ENCODE measurements around the gene TBXAS1. TPM values are rescaled to one million over a fixed set of nuclear protein-coding genes. Genes with fewer than 3 reads are reported as not detected.

The TBXAS1 gene
- total and polyA plus RNA-seq, 11 donors: 2.0 to 32.0 (median 4.7) TPM

DNA sequence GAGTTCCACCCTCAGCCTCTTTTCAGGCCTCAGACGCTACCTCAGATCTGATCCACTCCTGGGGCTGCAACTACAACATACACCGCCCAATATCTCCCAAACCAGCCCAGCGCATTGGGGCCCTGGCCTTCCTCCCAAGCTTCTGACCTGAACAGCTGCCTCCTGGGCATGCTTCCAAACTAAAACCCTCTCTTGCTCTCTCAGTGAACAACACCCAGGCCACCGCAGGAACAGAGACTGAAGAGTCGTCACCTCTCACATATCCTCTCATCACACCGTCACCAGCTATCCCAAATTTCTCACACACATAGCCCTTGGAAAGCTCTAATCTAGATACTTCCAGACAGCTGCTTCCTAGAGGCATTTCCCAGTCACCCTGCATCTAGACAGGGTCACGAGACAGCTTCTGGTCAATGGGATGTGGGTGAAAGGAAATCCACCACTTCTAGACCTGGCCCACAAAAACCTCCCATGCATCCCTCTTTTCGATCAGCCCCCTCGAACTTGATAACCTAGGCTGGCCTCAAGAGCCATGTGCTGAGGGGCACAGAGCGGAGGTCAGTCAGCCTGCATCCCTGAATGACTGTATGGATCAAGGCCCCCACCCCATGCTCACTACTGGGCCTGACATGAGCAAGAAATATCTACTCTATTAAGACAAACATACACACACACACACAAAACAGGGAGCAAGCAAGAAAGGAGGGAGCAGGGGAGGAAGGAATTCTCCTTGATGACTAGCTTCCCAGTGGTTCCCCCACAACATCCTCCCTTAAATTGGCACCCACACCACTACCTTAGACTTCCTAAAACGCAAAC, 231.9 kb downstream of the TBXAS1 start:
- H3K27me3 ChIP-seq: no peaks in the 10 kb centered on the region
- peak overlapping the region in 10 of 12 donors; percentile 52 to 90 (median 77) for H3K4me3 ChIP-seq
- peak; percentile 72 to 88 (median 79) for DNase-seq
- peaks cover 0 to 8% (median 0%) of the 10 kb centered on the region in 12 donors for H3K9me3 ChIP-seq
- intact Hi-C loops (cut with DNase I): loop anchor here in 3 of 10 donors (5.0 to 10.0 kb wide), 2 partner anchors 114 to 116 kb away; partner anchors contain the start of gene KDM7A (in 3 of the 3)
- H3K27ac ChIP-seq: peak overlapping the region in 11 of 12 donors; percentile 77 to 99 (median 92)
- peaks cover 7 to 67% (median 31%) of the 10 kb centered on the region in 12 donors for H3K4me1 ChIP-seq
- TF ChIP-seq CTCF (IDR thresholded peaks at IDR 0.05): no peak
- TF ChIP-seq POLR2A (IDR thresholded peaks at IDR 0.05): no peak
- peaks cover 0 to 20% (median 9%) of the 10 kb centered on the region in 9 donors for H3K36me3 ChIP-seq
- ATAC-seq: peak; percentile 31 to 66 (median 44)
- 27 to 33% (median 31%) methylated on average over 11 of the region's 11 CpGs for WGBS, 4 donors

GRCh38 chr7:140061607-140061930, 232.5 kb downstream of the TBXAS1 start:
- TF ChIP-seq POLR2A (IDR thresholded peaks at IDR 0.05): no peak
- TF ChIP-seq CTCF (IDR thresholded peaks at IDR 0.05): no peak
- peaks cover 0 to 14% (median 3%) of the 10 kb centered on the region in 12 donors for H3K9me3 ChIP-seq
- WGBS, 4 donors: 65 to 89% (median 82%) methylated on average over 2 of the region's 2 CpGs
- peaks cover 0 to 14% (median 5%) of the 10 kb centered on the region in 9 donors for H3K36me3 ChIP-seq
- DNase-seq: no peak
- H3K4me3 ChIP-seq: peak overlapping the region in 11 of 12 donors; percentile 52 to 90 (median 76)
- H3K27me3 ChIP-seq: no peaks in the 10 kb centered on the region
- no peak for ATAC-seq
- H3K27ac ChIP-seq: peak overlapping the region; percentile 42 to 99 (median 90)
- intact Hi-C loops (cut with DNase I): loop anchor here in 3 of 10 donors (5.0 to 10.0 kb wide), 2 partner anchors 113 to 116 kb away; partner anchors contain the start of gene KDM7A (in 3 of the 3)
- H3K4me1 ChIP-seq: peaks cover 7 to 64% (median 31%) of the 10 kb centered on the region in 12 donors

GRCh38 chr7:140062118-140062527, 233.1 kb downstream of the TBXAS1 start:
- Histone ChIP-seq H3K27me3 (no peaks in the 10 kb centered on the region), H3K36me3 (peaks cover 0 to 8% (median under 1%) of the 10 kb centered on the region in 9 donors), H3K4me3 (peak overlapping the region; percentile 31 to 90 (median 76)), H3K9me3 (peaks cover 0 to 19% (median 8%) of the 10 kb centered on the region in 12 donors), H3K27ac (peak overlapping the region; percentile 42 to 99 (median 90)), H3K4me1 (peaks cover 7 to 58% (median 31%) of the 10 kb centered on the region in 12 donors)
- intact Hi-C loops (cut with DNase I): loop anchor here in 3 of 10 donors (5.0 to 10.0 kb wide), 2 partner anchors 113 to 115 kb away; partner anchors contain the start of gene KDM7A (in 3 of the 3)
- peak in 2 of 5 donors; percentile 44 to 51 for DNase-seq
- WGBS, 4 donors: 11 to 30% (median 19%) methylated on average over 8 to 32 of the region's 32 CpGs
- TF ChIP-seq CTCF (IDR thresholded peaks at IDR 0.05): no peak
- TF ChIP-seq POLR2A (IDR thresholded peaks at IDR 0.05): no peak
- peak in 1 of 4 donors; percentile 7 for ATAC-seq

Measured in heart left ventricle (tissue), 16 donors.